ENCODE results near the gene TLE7. TPM values are rescaled to one million over a fixed set of nuclear protein-coding genes. Genes with fewer than 3 reads are reported as not detected.

TLE7 gene
- polyA plus RNA-seq (2012; rRNA removed): not detected in 2 replicates
- polyA plus RNA-seq (2012; cell fraction: cytosol; rRNA removed): not detected in 2 replicates
- not detected in 2 replicates for polyA plus RNA-seq (2012; cell fraction: nucleus; rRNA removed)

GRCh38 chr16:71442051-71442440, at the start of gene TLE7:
Gene TLE7, minus strand, starts transcription at chr16:71442054. Its CDS starts 8,730 bp downstream, at chr16:71433324.
- no peak within 1 kb of the TSS for H3K4me2 ChIP-seq
- H3K9me3 ChIP-seq: peaks cover 7% of the 10 kb centered on the region; the same call in 1 of the 2 replicates
- H3K9ac ChIP-seq: no peak within 1 kb of the TSS
- H4K20me1 ChIP-seq (ENCODE audit: insufficient read depth): no peaks in the 10 kb centered on the region
- no peaks in the 10 kb centered on the region for H3K79me2 ChIP-seq (ENCODE audit: insufficient read depth)
- no peak within 1 kb of the TSS for H3K4me3 ChIP-seq (ENCODE audit: low read depth in 2 of 2, low read length in 1 of 2)
- WGBS (ENCODE audit: low lambda C conversion rate): 62% methylated on average over 10 of the region's 13 CpGs
- TF ChIP-seq NFIC (IDR thresholded peaks at IDR 0.05; ENCODE audit: borderline replicate concordance) (no peak), FOXJ3 (CRISPR knock-in tag; IDR thresholded peaks at IDR 0.05) (no peak), FOSL2 (IDR thresholded peaks at IDR 0.05; ENCODE audit: borderline replicate concordance, low read depth) (no peak), GABPA (IDR thresholded peaks at IDR 0.05; ENCODE audit: low read depth) (no peak), REST (IDR thresholded peaks at IDR 0.05; ENCODE audit: low read depth, low read length) (no peak), YY1 (IDR thresholded peaks at IDR 0.05; ENCODE audit: low read depth) (no peak), SIN3A (IDR thresholded peaks at IDR 0.05; ENCODE audit: borderline replicate concordance, low read depth, low read length) (no peak), MEF2A (IDR thresholded peaks at IDR 0.05; ENCODE audit: borderline replicate concordance, low read depth) (no peak), MXI1 (IDR thresholded peaks at IDR 0.05; ENCODE audit: low read depth, low read length) (no peak), RCOR1 (IDR thresholded peaks at IDR 0.05; ENCODE audit: low read length) (no peak), SMC3 (IDR thresholded peaks at IDR 0.05; ENCODE audit: low read depth, low read length) (no peak), FOXM1 (IDR thresholded peaks at IDR 0.05; ENCODE audit: low read depth) (no peak), POLR2AphosphoS5 (IDR thresholded peaks at IDR 0.05; ENCODE audit: low read depth, low read length) (no peak), TAF1 (IDR thresholded peaks at IDR 0.05; ENCODE audit: borderline replicate concordance, low read depth, low read length) (no peak), RXRA (IDR thresholded peaks at IDR 0.05; ENCODE audit: borderline replicate concordance, low read depth) (no peak), IRF3 (IDR thresholded peaks at IDR 0.05; ENCODE audit: low read depth, low read length) (no peak), CHD2 (IDR thresholded peaks at IDR 0.05; ENCODE audit: low read length, partially characterized antibody) (no peak), CTCF (IDR thresholded peaks at IDR 0.05) (no peak), EZH2phosphoT487 (IDR thresholded peaks at IDR 0.05; ENCODE audit: borderline replicate concordance, low read depth) (no peak), USF2 (IDR thresholded peaks at IDR 0.05; ENCODE audit: borderline replicate concordance, low read depth, low read length) (no peak)
- H3K36me3 ChIP-seq (replicated peaks in 1 of 2; ENCODE audit: control insufficient read depth in 1 of 2, insufficient read depth in 2 of 2, low read length in 1 of 2): peaks cover 0 to 5% of the 10 kb centered on the region in 2 experiments
- DNase-seq: no peak
- H3K9me2 ChIP-seq: no peaks in the 10 kb centered on the region
- peaks cover 3% of the 10 kb centered on the region for H3F3A ChIP-seq (replicated peaks; ENCODE audit: insufficient read depth)
- H3K27me3 ChIP-seq (ENCODE audit: insufficient read depth): peaks cover 8% of the 10 kb centered on the region; the same call in 1 of the 2 replicates
- ChIA-PET CTCF (no interaction called here), POLR2A (no interaction called here)
- H2AFZ ChIP-seq (ENCODE audit: low read depth): no peak within 1 kb of the TSS
- no peak within 1 kb of the TSS for H3K27ac ChIP-seq (ENCODE audit: low read depth in 2 of 2, low read length in 1 of 2)
- no peaks in the 10 kb centered on the region for H3K4me1 ChIP-seq (ENCODE audit: control insufficient read depth in 1 of 2, insufficient read depth in 2 of 2, low read depth in 1 of 2, low read length in 1 of 2)

Measured in SK-N-SH (cell line).